ENCODE results near the gene FAHD1. TPM values are rescaled to one million over a fixed set of nuclear protein-coding genes. Genes with fewer than 3 reads are reported as not detected.

The FAHD1 gene
- total and polyA plus RNA-seq, 9 of the 15 experiments (the other 6 are each of a cell fraction or from before 2014, with no cell fraction given): 2.2 to 20.9 (median 10.7) TPM

DNA sequence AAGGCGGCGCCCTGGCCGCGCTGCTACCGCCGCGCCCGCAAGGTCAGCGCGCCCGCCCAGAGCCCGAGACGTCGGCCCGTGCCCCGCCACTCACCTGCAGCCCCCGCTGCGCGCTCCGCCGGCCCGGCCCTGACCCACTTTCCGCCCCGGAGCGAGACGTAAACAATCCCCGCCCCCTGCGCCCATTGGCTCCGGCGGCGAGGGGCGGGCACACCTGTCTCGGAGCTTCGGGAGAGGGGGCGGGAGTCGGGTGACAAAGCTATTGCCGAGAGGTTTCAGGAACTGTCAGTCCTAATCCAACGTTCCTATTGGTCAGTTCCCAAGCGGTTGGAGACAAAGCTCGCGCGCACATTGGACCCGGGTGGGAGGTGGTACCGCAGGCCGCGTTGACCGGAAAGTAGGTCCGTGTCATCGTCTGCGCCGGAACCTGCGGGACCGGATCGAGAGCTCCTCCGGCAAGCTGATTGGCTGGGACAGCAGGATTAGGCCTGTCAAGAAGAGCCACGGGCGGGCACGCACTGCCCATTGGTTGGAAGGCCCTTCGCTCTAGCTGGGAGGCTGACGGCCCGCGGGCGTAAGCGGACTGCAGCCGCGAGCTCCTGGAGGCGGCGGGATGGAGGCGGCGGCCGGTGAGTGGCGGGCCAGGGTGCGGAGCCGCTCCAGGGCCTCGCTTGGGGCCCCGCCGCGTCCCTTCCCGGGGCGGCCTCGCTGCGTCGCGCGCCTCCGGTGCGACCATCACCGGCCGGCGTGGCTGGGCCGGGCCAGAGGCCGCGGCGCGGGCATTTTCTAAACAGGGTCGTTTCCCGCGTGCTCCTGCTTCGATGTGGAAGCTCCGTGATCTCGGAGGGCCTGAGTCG, 44.4 kb upstream of the FAHD1 start, which contains the start of the genes NUBP2 and SPSB3 (continued):
- TF ChIP-seq FOSL1 (tag; conservative IDR thresholded peaks at IDR 0.05) (no peak), ZNF436 (CRISPR knock-in tag; IDR thresholded peaks at IDR 0.05) (no peak), SMARCA5 (IDR thresholded peaks at IDR 0.05) (no peak), GATA2 (CRISPR knock-in tag; IDR thresholded peaks at IDR 0.05) (no peak), TSC22D4 (tag; IDR thresholded peaks at IDR 0.05) (no peak), RBM39 (optimal IDR thresholded peaks at IDR 0.05; ENCODE audit: low read depth, low read length) (no peak), TAF1 (IDR thresholded peaks at IDR 0.05; ENCODE audit: control insufficient read depth, extremely low read depth, insufficient read depth, low read length, severe bottlenecking) (peak; percentile 53), THRAP3 (IDR thresholded peaks at IDR 0.05; ENCODE audit: borderline replicate concordance) (no peak), ZNF274 (IDR thresholded peaks at IDR 0.05; ENCODE audit: borderline replicate concordance, low read depth, low read length) (no peak), STAT5A (IDR thresholded peaks at IDR 0.05; ENCODE audit: borderline replicate concordance, low read length) (no peak), NFIC (IDR thresholded peaks at IDR 0.05) (no peak), DMBX1 (CRISPR knock-in tag; IDR thresholded peaks at IDR 0.05; ENCODE audit: borderline replicate concordance) (no peak), PYGO2 (tag; IDR thresholded peaks at IDR 0.05) (no peak), RBM15 (IDR thresholded peaks at IDR 0.05; ENCODE audit: insufficient read depth, low read length) (no peak), STAG1 (CRISPR knock-in tag; IDR thresholded peaks at IDR 0.05; ENCODE audit: borderline replicate concordance) (no peak), ZNF717 (CRISPR knock-in tag; IDR thresholded peaks at IDR 0.05) (no peak), ZNF431 (CRISPR knock-in tag; IDR thresholded peaks at IDR 0.05) (no peak), ZNF140 (CRISPR knock-in tag; IDR thresholded peaks at IDR 0.05) (no peak)
- TF ChIP-seq, protein P1, sequence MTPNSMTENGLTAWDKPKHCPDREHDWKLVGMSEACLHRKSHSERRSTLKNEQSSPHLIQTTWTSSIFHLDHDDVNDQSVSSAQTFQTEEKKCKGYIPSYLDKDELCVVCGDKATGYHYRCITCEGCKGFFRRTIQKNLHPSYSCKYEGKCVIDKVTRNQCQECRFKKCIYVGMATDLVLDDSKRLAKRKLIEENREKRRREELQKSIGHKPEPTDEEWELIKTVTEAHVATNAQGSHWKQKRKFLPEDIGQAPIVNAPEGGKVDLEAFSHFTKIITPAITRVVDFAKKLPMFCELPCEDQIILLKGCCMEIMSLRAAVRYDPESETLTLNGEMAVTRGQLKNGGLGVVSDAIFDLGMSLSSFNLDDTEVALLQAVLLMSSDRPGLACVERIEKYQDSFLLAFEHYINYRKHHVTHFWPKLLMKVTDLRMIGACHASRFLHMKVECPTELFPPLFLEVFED (CRISPR knock-in tag; conservative IDR thresholded peaks at IDR 0.05): no peak
- TF ChIP-seq, protein P2, sequence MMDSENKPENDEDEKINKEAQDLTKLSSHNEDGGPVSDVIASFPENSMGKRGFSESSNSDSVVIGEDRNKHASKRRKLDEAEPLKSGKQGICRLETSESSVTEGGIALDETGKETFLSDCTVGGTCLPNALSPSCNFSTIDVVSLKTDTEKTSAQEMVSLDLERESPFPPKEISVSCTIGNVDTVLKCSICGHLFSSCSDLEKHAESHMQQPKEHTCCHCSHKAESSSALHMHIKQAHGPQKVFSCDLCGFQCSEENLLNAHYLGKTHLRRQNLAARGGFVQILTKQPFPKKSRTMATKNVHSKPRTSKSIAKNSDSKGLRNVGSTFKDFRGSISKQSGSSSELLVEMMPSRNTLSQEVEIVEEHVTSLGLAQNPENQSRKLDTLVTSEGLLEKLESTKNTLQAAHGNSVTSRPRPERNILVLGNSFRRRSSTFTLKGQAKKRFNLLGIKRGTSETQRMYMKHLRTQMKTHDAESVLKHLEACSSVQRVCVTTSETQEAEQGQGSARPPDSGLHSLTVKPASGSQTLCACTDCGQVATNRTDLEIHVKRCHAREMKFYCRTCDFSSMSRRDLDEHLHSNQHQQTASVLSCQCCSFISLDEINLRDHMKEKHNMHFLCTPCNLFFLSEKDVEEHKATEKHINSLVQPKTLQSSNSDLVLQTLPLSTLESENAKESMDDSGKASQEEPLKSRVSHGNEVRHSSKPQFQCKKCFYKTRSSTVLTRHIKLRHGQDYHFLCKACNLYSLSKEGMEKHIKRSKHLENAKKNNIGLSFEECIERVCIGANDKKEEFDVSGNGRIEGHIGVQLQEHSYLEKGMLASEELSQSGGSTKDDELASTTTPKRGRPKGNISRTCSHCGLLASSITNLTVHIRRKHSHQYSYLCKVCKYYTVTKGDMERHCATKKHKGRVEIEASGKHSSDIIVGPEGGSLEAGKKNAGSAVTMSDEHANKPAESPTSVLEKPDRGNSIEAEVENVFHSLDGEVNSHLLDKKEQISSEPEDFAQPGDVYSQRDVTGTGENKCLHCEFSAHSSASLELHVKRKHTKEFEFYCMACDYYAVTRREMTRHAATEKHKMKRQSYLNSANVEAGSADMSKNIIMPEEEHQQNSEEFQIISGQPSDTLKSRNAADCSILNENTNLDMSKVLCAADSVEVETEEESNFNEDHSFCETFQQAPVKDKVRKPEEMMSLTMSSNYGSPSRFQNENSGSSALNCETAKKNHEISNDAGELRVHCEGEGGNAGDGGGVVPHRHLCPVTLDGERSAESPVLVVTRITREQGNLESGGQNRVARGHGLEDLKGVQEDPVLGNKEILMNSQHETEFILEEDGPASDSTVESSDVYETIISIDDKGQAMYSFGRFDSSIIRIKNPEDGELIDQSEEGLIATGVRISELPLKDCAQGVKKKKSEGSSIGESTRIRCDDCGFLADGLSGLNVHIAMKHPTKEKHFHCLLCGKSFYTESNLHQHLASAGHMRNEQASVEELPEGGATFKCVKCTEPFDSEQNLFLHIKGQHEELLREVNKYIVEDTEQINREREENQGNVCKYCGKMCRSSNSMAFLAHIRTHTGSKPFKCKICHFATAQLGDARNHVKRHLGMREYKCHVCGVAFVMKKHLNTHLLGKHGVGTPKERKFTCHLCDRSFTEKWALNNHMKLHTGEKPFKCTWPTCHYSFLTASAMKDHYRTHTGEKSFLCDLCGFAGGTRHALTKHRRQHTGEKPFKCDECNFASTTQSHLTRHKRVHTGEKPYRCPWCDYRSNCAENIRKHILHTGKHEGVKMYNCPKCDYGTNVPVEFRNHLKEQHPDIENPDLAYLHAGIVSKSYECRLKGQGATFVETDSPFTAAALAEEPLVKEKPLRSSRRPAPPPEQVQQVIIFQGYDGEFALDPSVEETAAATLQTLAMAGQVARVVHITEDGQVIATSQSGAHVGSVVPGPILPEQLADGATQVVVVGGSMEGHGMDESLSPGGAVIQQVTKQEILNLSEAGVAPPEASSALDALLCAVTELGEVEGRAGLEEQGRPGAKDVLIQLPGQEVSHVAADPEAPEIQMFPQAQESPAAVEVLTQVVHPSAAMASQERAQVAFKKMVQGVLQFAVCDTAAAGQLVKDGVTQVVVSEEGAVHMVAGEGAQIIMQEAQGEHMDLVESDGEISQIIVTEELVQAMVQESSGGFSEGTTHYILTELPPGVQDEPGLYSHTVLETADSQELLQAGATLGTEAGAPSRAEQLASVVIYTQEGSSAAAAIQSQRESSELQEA (IDR thresholded peaks at IDR 0.05; ENCODE audit: low read depth): no peak

All from K562 (cell line).